ENCODE results near the gene CDKN1C.

CDKN1C gene

DNA sequence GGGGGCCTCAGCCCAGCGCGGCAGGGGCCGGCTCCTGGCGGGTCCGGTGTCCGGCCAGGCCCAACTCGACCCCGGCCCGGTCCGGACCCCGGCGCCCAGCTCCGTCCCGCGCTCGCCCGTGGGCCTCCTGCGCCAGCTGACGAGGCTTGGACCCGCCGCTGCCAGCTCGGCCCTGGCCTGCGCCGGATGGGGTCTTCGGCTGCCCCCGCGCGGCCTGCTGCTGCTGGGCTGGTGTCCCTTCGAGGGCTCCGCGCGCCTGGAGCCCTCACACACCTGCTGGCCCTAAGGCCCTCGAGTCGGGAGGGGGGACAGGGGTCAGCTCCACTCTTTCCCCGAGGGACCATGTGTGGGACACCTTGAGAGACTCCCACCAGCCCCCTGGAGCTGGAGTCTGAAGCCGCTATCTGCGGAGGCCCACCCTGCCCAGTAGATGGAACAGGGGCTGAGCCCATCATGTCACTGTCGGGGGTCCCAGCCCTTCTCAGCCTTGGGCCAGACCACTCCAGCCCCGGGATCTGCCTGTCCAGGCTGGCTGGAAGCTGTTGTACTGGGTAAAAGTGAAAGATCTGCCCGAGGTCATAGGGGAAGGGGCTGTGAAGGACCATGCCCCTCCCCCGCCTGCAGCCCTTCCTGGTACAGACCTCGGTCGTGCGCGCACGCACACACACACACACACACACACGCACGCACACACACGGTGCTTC is 768 bp upstream of the CDKN1C start:
- TF ChIP-seq, protein P1, sequence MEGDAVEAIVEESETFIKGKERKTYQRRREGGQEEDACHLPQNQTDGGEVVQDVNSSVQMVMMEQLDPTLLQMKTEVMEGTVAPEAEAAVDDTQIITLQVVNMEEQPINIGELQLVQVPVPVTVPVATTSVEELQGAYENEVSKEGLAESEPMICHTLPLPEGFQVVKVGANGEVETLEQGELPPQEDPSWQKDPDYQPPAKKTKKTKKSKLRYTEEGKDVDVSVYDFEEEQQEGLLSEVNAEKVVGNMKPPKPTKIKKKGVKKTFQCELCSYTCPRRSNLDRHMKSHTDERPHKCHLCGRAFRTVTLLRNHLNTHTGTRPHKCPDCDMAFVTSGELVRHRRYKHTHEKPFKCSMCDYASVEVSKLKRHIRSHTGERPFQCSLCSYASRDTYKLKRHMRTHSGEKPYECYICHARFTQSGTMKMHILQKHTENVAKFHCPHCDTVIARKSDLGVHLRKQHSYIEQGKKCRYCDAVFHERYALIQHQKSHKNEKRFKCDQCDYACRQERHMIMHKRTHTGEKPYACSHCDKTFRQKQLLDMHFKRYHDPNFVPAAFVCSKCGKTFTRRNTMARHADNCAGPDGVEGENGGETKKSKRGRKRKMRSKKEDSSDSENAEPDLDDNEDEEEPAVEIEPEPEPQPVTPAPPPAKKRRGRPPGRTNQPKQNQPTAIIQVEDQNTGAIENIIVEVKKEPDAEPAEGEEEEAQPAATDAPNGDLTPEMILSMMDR (IDR thresholded peaks at IDR 0.05; ENCODE audit: poor library complexity, severe bottlenecking), result no peak
- H3K27me3 ChIP-seq (ENCODE audit: insufficient read depth, poor library complexity, severe bottlenecking), result no peaks in the 10 kb centered on the region
- DNase-seq (ENCODE audit: low spot score) (no peak), ATAC-seq (ENCODE audit: low read depth) (no peak)
- H3K27ac ChIP-seq (ENCODE audit: poor library complexity, severe bottlenecking), result no peak overlapping the region
- peaks cover 12% of the 10 kb centered on the region for H3K4me1 ChIP-seq (ENCODE audit: insufficient read depth, poor library complexity, severe bottlenecking)
- H3K4me3 ChIP-seq (ENCODE audit: severe bottlenecking), result peak overlapping the region; percentile 12
- no peaks in the 10 kb centered on the region for H3K9me3 ChIP-seq (ENCODE audit: severe bottlenecking)
- no peaks in the 10 kb centered on the region for H3K36me3 ChIP-seq (ENCODE audit: low read depth)

DNA sequence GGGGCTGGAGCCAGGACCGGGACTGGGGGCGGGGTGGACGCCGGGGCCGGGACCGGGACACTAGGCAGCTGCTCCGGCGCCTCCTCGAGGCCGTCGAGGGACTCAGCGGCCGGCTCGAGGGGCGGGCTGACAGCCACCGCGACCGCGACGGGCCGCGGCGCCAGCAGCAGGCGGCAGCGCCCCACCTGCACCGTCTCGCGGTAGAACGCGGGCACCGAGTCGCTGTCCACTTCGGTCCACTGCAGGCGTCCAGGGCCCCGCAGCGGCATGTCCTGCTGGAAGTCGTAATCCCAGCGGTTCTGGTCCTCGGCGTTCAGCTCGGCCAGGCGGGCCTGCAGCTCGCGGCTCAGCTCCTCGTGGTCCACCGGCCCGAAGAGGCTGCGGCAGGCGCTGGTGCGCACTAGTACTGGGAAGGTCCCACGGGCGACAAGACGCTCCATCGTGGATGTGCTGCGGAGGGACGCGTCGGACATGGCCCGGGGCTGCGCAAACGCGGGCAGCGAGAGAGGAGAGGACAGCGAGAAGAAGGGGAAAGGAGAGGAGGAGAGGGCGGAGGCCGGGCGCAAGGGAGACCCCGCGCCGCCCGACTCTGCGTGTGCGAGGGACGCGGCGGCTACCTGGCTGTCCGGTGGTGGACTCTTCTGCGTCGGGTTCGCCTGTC is 428 bp downstream of the CDKN1C start:
- Histone ChIP-seq H3K27ac (ENCODE audit: poor library complexity, severe bottlenecking) (peak overlapping the region; percentile 15), H3K4me3 (ENCODE audit: severe bottlenecking) (peak overlapping the region; percentile 74), H3K9me3 (ENCODE audit: severe bottlenecking) (no peaks in the 10 kb centered on the region), H3K27me3 (ENCODE audit: insufficient read depth, poor library complexity, severe bottlenecking) (no peaks in the 10 kb centered on the region), H3K4me1 (ENCODE audit: insufficient read depth, poor library complexity, severe bottlenecking) (peaks cover under 1% of the 10 kb centered on the region), H3K36me3 (ENCODE audit: low read depth) (no peaks in the 10 kb centered on the region)
- TF ChIP-seq, protein P1 (IDR thresholded peaks at IDR 0.05; ENCODE audit: poor library complexity, severe bottlenecking), result peak; percentile 55
- ATAC-seq (ENCODE audit: low read depth) (peak; percentile 19), DNase-seq (ENCODE audit: low spot score) (no peak)

DNA sequence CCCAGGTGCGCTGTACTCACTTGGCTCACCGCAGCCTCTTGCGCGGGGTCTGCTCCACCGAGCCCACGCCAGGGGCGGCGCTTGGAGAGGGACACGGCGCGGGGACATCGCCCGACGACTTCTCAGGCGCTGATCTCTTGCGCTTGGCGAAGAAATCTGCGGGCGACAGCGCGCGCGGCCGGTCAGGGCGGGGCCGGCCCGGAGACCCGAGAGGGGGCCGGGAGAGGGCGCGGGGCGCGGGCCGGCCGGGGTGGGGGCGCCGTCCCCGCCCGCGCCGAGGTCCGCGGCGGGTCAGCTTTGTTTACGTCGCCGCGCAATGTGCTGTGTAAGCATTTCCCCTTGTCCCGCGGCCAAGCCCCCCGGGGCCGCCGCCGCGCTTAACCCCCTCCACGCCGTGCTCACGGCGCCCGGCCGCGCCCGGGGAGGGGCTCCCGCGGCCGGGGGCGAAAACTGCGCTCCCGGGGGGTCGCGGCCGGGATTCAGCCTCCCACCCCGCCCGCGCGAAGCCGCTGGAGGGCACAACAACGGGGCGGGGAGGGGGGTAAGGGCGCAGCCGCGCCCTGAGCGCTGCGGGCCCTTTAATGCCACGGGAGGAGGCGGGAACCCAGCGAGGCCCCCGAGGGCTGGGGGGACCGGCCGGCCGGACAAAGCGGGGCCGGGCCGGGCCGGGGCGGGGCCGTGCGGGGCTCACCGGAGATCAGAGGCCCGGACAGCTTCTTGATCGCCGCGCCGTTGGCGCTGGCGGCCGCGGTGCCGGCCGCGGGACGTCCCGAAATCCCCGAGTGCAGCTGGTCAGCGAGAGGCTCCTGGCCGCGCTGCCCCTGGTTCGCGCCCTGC is 1.4 kb downstream of the CDKN1C start:
- Histone ChIP-seq H3K4me1 (ENCODE audit: insufficient read depth, poor library complexity, severe bottlenecking) (no peaks in the 10 kb centered on the region), H3K27ac (ENCODE audit: poor library complexity, severe bottlenecking) (peak overlapping the region; percentile 15), H3K36me3 (ENCODE audit: low read depth) (no peaks in the 10 kb centered on the region), H3K9me3 (ENCODE audit: severe bottlenecking) (no peaks in the 10 kb centered on the region), H3K27me3 (ENCODE audit: insufficient read depth, poor library complexity, severe bottlenecking) (no peaks in the 10 kb centered on the region), H3K4me3 (ENCODE audit: severe bottlenecking) (peak overlapping the region; percentile 74)
- ATAC-seq (ENCODE audit: low read depth) (peak; percentile 15; the same call in 1 of the 3 replicates), DNase-seq (ENCODE audit: low spot score) (no peak)
- TF ChIP-seq, protein P1 (IDR thresholded peaks at IDR 0.05; ENCODE audit: poor library complexity, severe bottlenecking), result no peak

DNA sequence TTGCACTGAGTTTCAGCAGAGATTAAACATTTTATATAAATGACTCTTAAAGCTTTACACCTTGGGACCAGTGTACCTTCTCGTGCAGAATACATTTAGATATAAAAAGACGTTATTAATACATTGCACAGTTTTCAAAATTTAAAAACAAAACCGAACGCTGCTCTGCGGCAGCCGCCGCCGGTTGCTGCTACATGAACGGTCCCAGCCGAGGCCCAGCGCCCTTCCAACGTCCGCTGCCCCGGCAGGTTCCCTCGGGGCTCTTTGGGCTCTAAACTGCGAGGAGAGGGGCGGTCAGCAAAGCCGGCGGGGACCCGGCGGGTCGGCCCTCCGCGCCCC is 2.0 kb downstream of the CDKN1C start:
- Histone ChIP-seq H3K27me3 (ENCODE audit: insufficient read depth, poor library complexity, severe bottlenecking) (no peaks in the 10 kb centered on the region), H3K4me3 (ENCODE audit: severe bottlenecking) (peak overlapping the region; percentile 74), H3K27ac (ENCODE audit: poor library complexity, severe bottlenecking) (no peak overlapping the region), H3K4me1 (ENCODE audit: insufficient read depth, poor library complexity, severe bottlenecking) (no peaks in the 10 kb centered on the region), H3K36me3 (ENCODE audit: low read depth) (no peaks in the 10 kb centered on the region), H3K9me3 (ENCODE audit: severe bottlenecking) (no peaks in the 10 kb centered on the region)
- TF ChIP-seq, protein P1 (IDR thresholded peaks at IDR 0.05; ENCODE audit: poor library complexity, severe bottlenecking), result no peak
- ATAC-seq (ENCODE audit: low read depth) (no peak), DNase-seq (ENCODE audit: low spot score) (no peak)
